Endothelial cell of umbilical vein (primary cell): ENCODE measurements around the gene EFR3B. TPM values are rescaled to one million over a fixed set of nuclear protein-coding genes. Genes with fewer than 3 reads are reported as not detected.

Experiments used
- BruUV-seq: library from RNA; stranded (reverse); fragments of 400-500 nt; replicated peaks from 2 replicates; lab custom pipeline; 2021; lab: Mats Ljungman, UMichigan
- CTCF ChIA-PET: fragments of 300-600, 350-600 bp; sonication (Branson Sonifier 250); formaldehyde crosslinking; loops from one replicate; lab custom pipeline; 2021; ENCODE audit warnings: antibody characterized with exemption, inconsistent platforms; lab: Charles Lee
- POLR2A ChIA-PET: fragments of 300-600, 350-600 bp; sonication (Branson Sonifier 250); formaldehyde crosslinking; loops from one replicate; lab custom pipeline; 2021; ENCODE audit warnings: antibody characterized with exemption, inconsistent platforms; lab: Charles Lee
- DNase-seq: peaks from one replicate; pipeline ENCODE4 v3.0.0-alpha.2; 2011; ENCODE audit warnings: low read depth, low spot score
- FAIRE-seq: peaks from 2 replicates; lab custom pipeline; 2011; peaks lifted over from hg19 to GRCh38; lab: Jason Lieb, UNC
- H2AFZ ChIP-seq: 2 replicates; pipeline ENCODE4 v1.6.0; 2012; ENCODE audit warnings: low read depth, low read length, control low read depth, inconsistent platforms
- H3K27ac ChIP-seq: 2 replicates; pipeline ENCODE4 v1.5.1; 2011; ENCODE audit warnings: low read depth, mild to moderate bottlenecking, control low read depth, low read length, moderate library complexity; ENCODE audit not compliant: insufficient read depth
- H3K27me3 ChIP-seq, 2 experiments: 2 replicates each; pipeline versions ENCODE4 v1.6.0 to v1.6.1; 2011; ENCODE audit warnings: low read length in 2 of 2, mixed read lengths in 1 of 2; ENCODE audit not compliant: control insufficient read depth in 2 of 2, insufficient read depth in 2 of 2
- H3K36me3 ChIP-seq, 2 experiments: 2 replicates in 1 of 2; 3 replicates in 1 of 2; pipeline ENCODE4 v1.5.1; 2011; ENCODE audit warnings: low read length in 2 of 2, mild to moderate bottlenecking in 1 of 2, moderate library complexity in 1 of 2; ENCODE audit not compliant: control insufficient read depth in 2 of 2, insufficient read depth in 2 of 2; ENCODE audit errors: extremely low read depth in 1 of 2
- H3K4me1 ChIP-seq: 3 replicates; pipeline ENCODE4 v1.5.1; 2011; ENCODE audit warnings: mild to moderate bottlenecking, low read length; ENCODE audit not compliant: control insufficient read depth, insufficient read depth; ENCODE audit errors: extremely low read depth
- H3K4me2 ChIP-seq: 2 replicates; pipeline ENCODE4 v1.6.1; 2011; ENCODE audit warnings: low read length, control low read depth, mixed read lengths; ENCODE audit not compliant: insufficient read depth
- H3K4me3 ChIP-seq, 3 experiments: fragments of 200-600 bp in 1 of 3; sonication (generic), shearing (Covaris generic) in 1 of 3; replicated peaks in 1 of 3; 2 replicates each; pipeline ENCODE4 v1.5.1; 2011 to 2016; ENCODE audit warnings: control low read depth in 3 of 3, low read length in 3 of 3, mild to moderate bottlenecking in 2 of 3, inconsistent platforms in 1 of 3, low read depth in 1 of 3, moderate library complexity in 1 of 3; ENCODE audit not compliant: insufficient read depth in 1 of 3
- H3K79me2 ChIP-seq: 2 replicates; pipeline ENCODE4 v1.6.0; 2012; ENCODE audit warnings: low read length, inconsistent platforms; ENCODE audit not compliant: control insufficient read depth, insufficient read depth
- H3K9ac ChIP-seq: replicated peaks from 2 replicates; pipeline ENCODE3; 2011; ENCODE audit warnings: low read length, control low read depth; ENCODE audit not compliant: insufficient read depth; ENCODE audit errors: extremely low read depth
- H3K9me1 ChIP-seq: replicated peaks from 3 replicates; pipeline ENCODE4 v1.6.0; 2011; ENCODE audit warnings: mild to moderate bottlenecking, low read length; ENCODE audit not compliant: control insufficient read depth, insufficient read depth; ENCODE audit errors: extremely low read depth
- H3K9me3 ChIP-seq: replicated peaks from 2 replicates; pipeline ENCODE4 v1.5.1; 2012; ENCODE audit warnings: low read length, inconsistent platforms; ENCODE audit not compliant: control insufficient read depth, insufficient read depth
- H4K20me1 ChIP-seq: replicated peaks from 2 replicates; pipeline ENCODE3; 2011; ENCODE audit warnings: mild to moderate bottlenecking, low read length; ENCODE audit not compliant: control insufficient read depth, insufficient read depth; ENCODE audit errors: extremely low read depth
- CTCF ChIP-seq, 2 donors: IDR thresholded peaks; 1 replicate in 1 of 2; 2 replicates in 1 of 2; pipeline ENCODE4 v1.5.1; 2011; ENCODE audit warnings: low read length in 2 of 2, mild to moderate bottlenecking in 2 of 2, moderate library complexity in 2 of 2, control low read depth in 1 of 2, inconsistent platforms in 1 of 2, low read depth in 1 of 2; ENCODE audit not compliant: insufficient read depth in 1 of 2; ENCODE audit errors: extremely low read depth in 1 of 2
- EZH2 ChIP-seq: IDR thresholded peaks from 2 replicates; pipeline ENCODE4 v1.6.1; 2012; ENCODE audit warnings: borderline replicate concordance, low read depth, mild to moderate bottlenecking, moderate library complexity, low read length, inconsistent platforms; ENCODE audit not compliant: severe bottlenecking
- FOS ChIP-seq: IDR thresholded peaks from 2 replicates; pipeline ENCODE4 v1.6.1; 2011; ENCODE audit warnings: mild to moderate bottlenecking, low read length, moderate library complexity, borderline replicate concordance; ENCODE audit not compliant: insufficient read depth
- GATA2 ChIP-seq: IDR thresholded peaks from 2 replicates; pipeline ENCODE4 v1.7.0; 2011; ENCODE audit warnings: low read depth, mild to moderate bottlenecking, moderate library complexity, mixed read lengths, low read length; ENCODE audit not compliant: insufficient read length, insufficient read depth
- JUN ChIP-seq: IDR thresholded peaks from 2 replicates; pipeline ENCODE4 v1.6.1; 2011; ENCODE audit warnings: borderline replicate concordance, low read depth; ENCODE audit not compliant: insufficient read length, insufficient read depth
- MAX ChIP-seq: IDR thresholded peaks from 2 replicates; pipeline ENCODE4 v1.6.1; 2011; ENCODE audit not compliant: insufficient read depth, insufficient read length
- MYC ChIP-seq: IDR thresholded peaks from one replicate; pipeline ENCODE4 v1.6.1; 2011; ENCODE audit warnings: mild to moderate bottlenecking, low read depth, low read length
- POLR2A ChIP-seq: IDR thresholded peaks from 2 replicates; pipeline ENCODE4 v1.6.1; 2012; ENCODE audit warnings: low read depth, mild to moderate bottlenecking, control low read depth, low read length
- POLR2AphosphoS5 ChIP-seq: IDR thresholded peaks from 2 replicates; pipeline ENCODE4 v1.6.1; 2012; ENCODE audit warnings: low read depth, mild to moderate bottlenecking, control low read depth, low read length, moderate library complexity; ENCODE audit not compliant: insufficient read depth
- dilution Hi-C: fragments of 300-500 bp; cut with MboI; formaldehyde crosslinking; loops from one replicate; pipeline ENCODE4 v1.15.0; 2019; ENCODE audit warnings: low sequenced_read_pairs; ENCODE audit not compliant: extremely low pct_ligation_motif_present
- intact Hi-C: fragments of 100-400 bp; cut with micrococcal nuclease; formaldehyde crosslinking; loops from one replicate; pipeline ENCODE4 v1.10.0; 2022
- polyA plus RNA-seq, 4 experiments: library from polyadenylated mRNA; depleted of rRNA in 3 of 4; stranded (reverse) in 3 of 4; unstranded in 1 of 4; fragments of >200 nt; gene quantifications; 2 replicates each; pipeline versions ENCODE4 v1.2.1 to v1.2.3, GENCODE V29; 2011 to 2012; ENCODE audit warnings: missing spikeins in 1 of 4
- total RNA-seq: library from RNA; stranded (reverse); gene quantifications from 2 replicates; pipeline ENCODE4 v1.2.3, GENCODE V29; 2021

The EFR3B gene
- total and polyA plus RNA-seq, 2 donors (not counting 3 experiments of a cell fraction or from before 2014, with no cell fraction given), result 0.15 to 0.77 TPM

- no peak for FAIRE-seq
- Histone ChIP-seq H3K36me3 (no peaks in the 10 kb centered on the region), H3K27ac (no peak overlapping the region), H3K79me2 (no peaks in the 10 kb centered on the region), H2AFZ (no peak overlapping the region), H4K20me1 (no peaks in the 10 kb centered on the region), H3K9me3 (no peaks in the 10 kb centered on the region), H3K4me2 (no peak overlapping the region), H3K27me3 (peaks cover 0 to 4% of the 10 kb centered on the region in 2 experiments), H3K4me1 (no peaks in the 10 kb centered on the region), H3K9me1 (no peaks in the 10 kb centered on the region), H3K9ac (no peak overlapping the region), H3K4me3 (no peak overlapping the region)
- BruUV-seq, result no TSS peak
- DNase-seq, result no peak
- TF ChIP-seq MYC (no peak), MAX (no peak), FOS (no peak)
- intact Hi-C loops (no loop called here), dilution Hi-C loops (no loop called here)
- ChIA-PET POLR2A (interaction anchor here (0.6 kb wide), 1 partner anchor 365 kb away, joined by 6 read pairs; no protein-coding TSS in a partner anchor), CTCF (interaction anchor here (0.9 to 1.4 kb wide), 2 partner anchors 9 to 10 kb away, joined by 3 to 5 read pairs; no protein-coding TSS in a partner anchor)
Measured at GRCh38 chr2:25055376-25055920, 13.6 kb downstream of the EFR3B start.

GRCh38 chr2:25056098-25056821 lies 14.4 kb downstream of the EFR3B start:
- Histone ChIP-seq H3K27ac (no peak overlapping the region), H3K27me3 (peaks cover 0 to 4% of the 10 kb centered on the region in 2 experiments), H3K4me3 (no peak overlapping the region), H2AFZ (no peak overlapping the region), H3K79me2 (no peaks in the 10 kb centered on the region), H3K36me3 (no peaks in the 10 kb centered on the region), H4K20me1 (no peaks in the 10 kb centered on the region), H3K9me1 (no peaks in the 10 kb centered on the region), H3K9ac (no peak overlapping the region), H3K4me1 (no peaks in the 10 kb centered on the region), H3K9me3 (no peaks in the 10 kb centered on the region), H3K4me2 (no peak overlapping the region)
- POLR2A ChIA-PET, result no interaction called here
- TF ChIP-seq FOS, result no peak
- no peak for TF ChIP-seq MYC
- no peak for TF ChIP-seq JUN
- TF ChIP-seq POLR2A, result no peak
- TF ChIP-seq MAX, result no peak
- TF ChIP-seq GATA2, result no peak
- no peak for TF ChIP-seq CTCF (IDR thresholded peaks at IDR 0.05; ENCODE audit: extremely low read depth in 1 of 2, insufficient read depth in 1 of 2, low read depth in 1 of 2, low read length in 2 of 2)
- no peak for TF ChIP-seq POLR2AphosphoS5
- no peak for TF ChIP-seq EZH2
- BruUV-seq, result no TSS peak
- dilution Hi-C loops, result no loop called here
- intact Hi-C loops, result no loop called here
- FAIRE-seq, result no peak
- DNase-seq, result no peak
- CTCF ChIA-PET, result interaction anchor here (0.9 to 1.7 kb wide), 3 partner anchors 11 to 81 kb away, joined by 3 to 5 read pairs (median 4); no protein-coding TSS in a partner anchor
